ENCODE data around the gene MAGEA4.

DNA sequence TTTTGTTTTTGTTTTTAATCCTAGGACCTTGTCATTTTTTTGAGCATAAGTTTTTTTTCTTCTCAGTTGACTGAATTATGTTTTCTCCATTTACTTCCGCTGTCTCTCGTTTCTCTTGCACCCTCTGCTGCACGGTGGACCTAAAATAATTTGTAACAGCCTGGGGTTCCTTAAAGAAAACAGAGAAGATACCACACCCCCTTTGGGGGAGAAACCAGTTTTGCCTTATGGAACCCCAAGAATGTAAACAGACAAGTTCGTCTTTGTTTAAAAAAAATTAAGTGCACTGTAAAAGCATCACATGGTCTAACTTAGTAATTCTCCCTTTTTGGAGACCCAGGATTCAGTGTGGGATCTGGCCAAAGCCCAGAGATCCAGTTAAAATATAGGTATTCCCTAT lies 32.8 kb upstream of the MAGEA4 start:
- TF ChIP-seq POLR2A (IDR thresholded peaks at IDR 0.05) (no peak), POLR2AphosphoS5 (IDR thresholded peaks at IDR 0.05) (no peak)
- TF ChIP-seq, protein P1, sequence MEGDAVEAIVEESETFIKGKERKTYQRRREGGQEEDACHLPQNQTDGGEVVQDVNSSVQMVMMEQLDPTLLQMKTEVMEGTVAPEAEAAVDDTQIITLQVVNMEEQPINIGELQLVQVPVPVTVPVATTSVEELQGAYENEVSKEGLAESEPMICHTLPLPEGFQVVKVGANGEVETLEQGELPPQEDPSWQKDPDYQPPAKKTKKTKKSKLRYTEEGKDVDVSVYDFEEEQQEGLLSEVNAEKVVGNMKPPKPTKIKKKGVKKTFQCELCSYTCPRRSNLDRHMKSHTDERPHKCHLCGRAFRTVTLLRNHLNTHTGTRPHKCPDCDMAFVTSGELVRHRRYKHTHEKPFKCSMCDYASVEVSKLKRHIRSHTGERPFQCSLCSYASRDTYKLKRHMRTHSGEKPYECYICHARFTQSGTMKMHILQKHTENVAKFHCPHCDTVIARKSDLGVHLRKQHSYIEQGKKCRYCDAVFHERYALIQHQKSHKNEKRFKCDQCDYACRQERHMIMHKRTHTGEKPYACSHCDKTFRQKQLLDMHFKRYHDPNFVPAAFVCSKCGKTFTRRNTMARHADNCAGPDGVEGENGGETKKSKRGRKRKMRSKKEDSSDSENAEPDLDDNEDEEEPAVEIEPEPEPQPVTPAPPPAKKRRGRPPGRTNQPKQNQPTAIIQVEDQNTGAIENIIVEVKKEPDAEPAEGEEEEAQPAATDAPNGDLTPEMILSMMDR (IDR thresholded peaks at IDR 0.05 in 8 of 11, conservative IDR thresholded peaks at IDR 0.05 in 3 of 11) = no peak
